GM19372 (cell line): ENCODE data around the gene VTN.

Source experiments
- ATAC-seq: cut with Tn5 transposase; IDR thresholded peaks from one replicate; pipeline ENCODE4 v1.9.1; 2021; ENCODE audit warnings: mild to moderate bottlenecking, low read depth, moderate library complexity; ENCODE audit not compliant: unreplicated experiment

VTN gene, protein sequence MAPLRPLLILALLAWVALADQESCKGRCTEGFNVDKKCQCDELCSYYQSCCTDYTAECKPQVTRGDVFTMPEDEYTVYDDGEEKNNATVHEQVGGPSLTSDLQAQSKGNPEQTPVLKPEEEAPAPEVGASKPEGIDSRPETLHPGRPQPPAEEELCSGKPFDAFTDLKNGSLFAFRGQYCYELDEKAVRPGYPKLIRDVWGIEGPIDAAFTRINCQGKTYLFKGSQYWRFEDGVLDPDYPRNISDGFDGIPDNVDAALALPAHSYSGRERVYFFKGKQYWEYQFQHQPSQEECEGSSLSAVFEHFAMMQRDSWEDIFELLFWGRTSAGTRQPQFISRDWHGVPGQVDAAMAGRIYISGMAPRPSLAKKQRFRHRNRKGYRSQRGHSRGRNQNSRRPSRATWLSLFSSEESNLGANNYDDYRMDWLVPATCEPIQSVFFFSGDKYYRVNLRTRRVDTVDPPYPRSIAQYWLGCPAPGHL

DNA sequence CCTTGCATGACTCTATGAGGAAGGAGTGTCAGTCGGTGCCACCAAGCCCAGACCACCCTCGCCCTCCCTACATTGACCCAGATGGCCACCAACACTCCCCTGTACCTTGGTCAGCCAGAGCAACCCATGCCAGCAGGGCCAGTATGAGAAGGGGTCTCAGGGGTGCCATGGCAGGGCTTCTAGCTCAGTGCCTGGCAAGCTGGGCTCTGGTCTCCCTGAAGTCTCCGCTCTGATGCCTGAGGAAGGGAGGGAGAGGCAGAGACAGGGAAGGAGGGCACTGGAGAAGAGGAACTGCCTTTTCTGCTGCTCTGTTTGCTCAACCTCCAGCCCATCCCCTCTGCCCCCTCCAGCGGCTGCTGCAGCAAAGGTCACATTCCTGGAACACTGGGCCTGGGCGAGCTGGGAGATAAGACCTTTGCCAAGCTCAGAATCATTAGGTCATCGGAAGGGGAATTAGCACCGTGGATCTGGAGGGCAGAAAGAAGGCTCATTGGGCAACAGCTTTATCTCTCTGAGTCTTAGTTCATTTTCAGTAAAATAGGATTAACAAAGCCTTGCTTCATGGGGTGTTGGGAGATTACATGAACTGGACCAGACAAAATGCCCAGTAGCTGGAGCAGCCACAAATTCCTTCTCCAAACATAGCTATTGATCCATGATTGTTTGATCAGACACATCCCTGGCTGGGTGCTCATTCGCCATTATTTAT is at the start of gene VTN:
Gene VTN, minus strand, starts transcription at position 273 of the 709 bp plus-strand sequence. Its CDS starts 104 bp downstream, at position 169.
- ATAC-seq = no peak

DNA sequence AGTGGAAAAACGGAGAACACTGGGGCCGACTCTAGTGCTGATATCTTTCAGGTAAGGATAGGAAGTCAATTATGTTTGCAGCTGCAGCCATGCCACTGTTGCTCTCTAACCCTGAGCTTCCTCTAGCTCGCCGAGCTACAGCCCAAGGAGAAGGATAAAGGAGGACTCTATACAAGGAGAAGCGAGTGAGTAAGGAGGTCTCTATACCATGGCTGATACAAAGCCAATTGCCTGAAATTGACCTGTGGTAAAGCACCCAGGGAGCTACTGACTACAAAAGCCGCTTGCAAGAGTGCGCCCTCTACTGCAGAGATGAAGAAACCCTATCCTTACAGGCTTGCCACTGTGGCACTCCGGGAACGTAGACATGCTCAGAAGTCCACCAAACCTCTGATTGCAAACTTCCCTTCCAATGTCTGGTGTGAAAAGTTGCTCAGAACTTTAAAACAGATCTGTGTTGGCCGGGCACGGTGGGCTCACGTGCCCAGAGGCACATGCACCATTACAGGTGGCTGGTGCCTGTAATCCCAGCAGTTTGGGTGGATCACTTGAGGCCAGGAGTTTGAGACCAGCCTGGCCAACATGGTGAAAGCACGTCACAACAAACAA is 46.7 kb upstream of the VTN start:
- no peak for ATAC-seq

DNA sequence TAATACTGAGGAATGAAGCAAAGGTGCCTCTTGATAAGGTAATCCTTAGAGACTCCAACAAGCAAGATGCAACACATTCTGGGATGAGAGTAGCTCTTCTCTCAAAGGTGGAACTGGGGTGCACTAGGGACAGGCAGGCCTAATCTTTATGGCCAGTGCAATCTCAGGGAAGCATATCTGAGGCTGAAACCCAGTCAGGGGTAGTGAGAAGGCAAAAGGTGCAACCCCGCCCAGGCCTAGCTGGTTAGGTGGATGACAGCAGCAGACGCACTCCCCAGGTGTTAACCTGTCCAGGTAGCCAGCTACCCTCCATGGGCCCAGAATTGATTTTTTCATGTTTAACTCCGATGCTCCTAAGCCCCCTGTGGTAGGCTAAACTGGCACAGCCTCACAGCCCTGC is 45.8 kb upstream of the VTN start:
- ATAC-seq = no peak

DNA sequence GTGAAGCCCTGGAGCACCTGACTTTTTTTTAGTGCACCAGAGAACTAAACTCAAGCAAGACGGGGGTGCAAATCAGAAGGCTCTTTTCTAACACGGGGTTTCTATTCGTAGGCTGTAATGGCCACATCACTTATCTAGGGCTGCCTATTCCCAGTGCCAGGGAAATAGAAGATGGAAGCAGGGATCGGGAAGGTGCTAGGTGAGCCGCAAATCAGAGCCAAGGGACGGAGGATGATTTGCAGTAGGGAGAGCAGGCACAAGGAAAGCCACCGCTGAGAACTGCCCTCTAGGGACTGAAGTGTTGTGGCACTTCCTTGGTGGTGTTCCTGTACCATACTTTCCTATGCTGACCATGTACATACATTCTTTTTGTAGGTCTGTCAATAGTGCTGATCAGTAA is 43.7 kb upstream of the VTN start:
- no peak for ATAC-seq

DNA sequence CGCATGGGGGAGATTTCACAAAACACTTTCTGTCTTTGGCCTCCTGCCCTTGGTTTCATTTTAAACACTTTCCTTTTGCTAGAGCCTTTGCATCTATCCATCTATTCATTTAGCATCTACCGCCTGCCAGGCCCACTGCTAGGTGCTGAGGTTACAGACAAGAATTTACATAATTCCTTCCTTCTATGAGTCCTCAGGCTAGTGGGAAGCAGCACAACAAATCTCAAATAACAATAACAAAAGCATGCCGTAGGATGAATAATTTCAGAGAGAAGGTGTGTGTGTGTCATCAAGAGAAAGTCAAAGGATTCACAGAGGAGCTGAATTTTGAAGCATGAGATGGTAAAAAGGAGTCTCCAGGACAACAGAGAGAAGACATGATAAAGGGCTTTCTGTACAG is 42.0 kb upstream of the VTN start:
- no peak for ATAC-seq

DNA sequence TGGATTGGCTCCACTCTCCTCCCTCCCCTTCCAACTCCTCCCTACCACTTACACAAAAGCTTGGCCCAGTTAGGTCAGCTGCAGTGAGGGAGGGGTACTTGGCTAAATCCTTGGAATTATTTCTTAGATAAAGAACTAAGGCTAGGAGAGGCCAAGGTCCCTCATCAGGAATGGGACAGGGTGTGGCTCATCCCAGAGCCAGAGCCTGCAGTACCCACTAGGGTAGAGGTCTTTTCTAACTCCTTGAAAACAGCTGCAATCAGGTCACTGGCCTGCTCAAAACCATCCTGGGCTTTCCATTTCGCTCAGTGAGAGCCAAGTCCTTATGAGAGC is 37.8 kb upstream of the VTN start:
- no peak for ATAC-seq

DNA sequence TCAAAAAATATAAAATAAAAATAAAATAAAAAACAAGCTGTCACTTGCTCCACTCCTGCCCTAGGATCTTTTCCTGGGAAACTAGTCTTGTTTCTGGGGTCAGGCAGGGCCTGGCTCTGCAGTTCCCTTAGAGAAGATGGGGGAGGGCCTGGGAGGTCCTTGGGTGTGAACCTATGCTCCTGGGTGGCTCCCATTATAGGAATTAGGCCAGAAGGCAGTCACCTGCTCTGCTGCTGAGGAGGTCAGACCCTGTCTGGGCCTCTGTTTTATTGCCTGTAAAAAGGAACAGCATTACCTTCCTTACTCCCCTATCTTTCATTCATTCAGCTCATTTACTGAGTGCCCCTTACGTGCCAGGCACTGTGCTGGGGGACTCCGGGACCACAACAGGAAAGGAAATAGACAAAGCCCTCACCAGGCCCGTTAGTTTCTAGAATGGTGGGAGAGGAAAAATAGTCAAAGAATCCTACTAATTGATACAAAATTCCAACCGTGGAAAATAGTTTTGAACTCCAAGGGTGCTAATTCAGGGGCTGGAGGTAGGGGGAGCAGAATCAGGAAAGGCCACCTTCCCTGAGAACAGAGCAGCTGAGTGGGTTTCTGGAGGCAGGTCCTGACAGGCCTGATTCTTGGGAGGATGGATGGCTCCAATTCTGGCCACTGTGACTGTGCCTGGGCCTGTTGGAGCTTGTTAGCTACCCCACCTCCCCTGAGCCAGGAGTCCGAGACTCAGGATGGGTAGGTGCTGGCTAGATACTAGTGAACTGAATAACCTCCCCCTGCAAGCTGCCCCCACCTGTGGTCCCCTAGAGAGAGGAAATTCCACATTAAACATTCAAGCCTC is 37.2 kb upstream of the VTN start:
- ATAC-seq = no peak

DNA sequence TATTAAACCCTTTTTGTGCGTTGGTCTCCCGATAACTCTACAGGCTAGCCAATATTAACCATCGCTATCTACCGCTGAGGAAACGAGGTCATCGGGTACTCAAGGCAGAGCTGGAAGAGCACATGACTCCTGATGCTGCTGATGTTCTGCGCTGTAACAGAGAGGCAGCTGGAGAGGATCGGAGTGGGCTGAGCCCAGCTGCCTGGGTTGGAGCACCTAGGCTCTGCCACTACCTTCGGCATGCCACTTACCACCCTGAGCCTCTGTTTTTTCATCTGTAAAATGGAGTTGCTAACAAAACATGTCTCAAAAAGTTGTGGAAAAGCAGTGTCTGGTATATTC is 36.3 kb upstream of the VTN start:
- ATAC-seq = peak; percentile 10

DNA sequence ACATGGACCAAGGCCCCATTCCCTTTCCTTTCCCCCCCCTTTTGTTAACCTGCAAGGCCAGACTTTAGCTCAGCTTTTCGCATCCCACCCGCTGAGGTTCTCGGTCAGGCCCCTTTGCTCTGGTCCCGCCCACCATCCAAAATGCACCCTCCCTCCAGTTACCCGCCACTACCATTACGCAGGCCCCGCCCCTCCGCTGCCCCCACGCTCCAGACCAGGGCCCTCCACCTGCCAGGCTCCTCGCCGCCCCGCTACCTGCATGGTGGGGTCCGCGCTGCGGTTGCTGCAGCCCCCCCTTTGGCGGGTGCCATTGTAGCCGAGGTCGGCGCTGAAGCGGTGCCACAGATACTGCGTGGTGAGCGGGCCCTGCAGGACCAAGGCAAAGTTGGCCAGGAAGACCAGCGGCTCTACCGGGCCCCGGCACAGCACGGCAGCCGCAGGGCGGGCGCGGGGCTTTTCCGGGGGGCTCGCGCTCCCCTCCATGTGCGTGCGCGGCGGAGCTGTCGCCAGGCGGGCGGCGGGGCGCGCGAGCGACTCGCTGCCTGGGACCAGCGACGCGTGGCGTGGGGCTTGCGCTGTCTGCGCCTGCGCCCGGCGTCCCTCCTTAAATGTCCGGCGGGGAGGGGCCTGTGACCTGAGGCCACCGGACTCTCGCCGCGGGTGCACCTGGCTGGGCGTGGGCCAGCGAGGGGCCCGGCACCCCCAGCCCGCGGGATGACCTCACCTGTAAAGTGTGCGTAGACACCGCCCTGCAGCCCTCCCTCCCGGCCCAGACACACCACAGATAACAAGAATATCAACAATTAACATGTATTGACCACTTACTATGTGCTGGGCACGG is 35.7 kb upstream of the VTN start, which contains the start of gene SLC46A1:
Gene SLC46A1, minus strand, starts transcription at position 581 of the 841 bp plus-strand sequence. Its CDS starts 98 bp downstream, at position 483.
- ATAC-seq = peak; percentile 69

DNA sequence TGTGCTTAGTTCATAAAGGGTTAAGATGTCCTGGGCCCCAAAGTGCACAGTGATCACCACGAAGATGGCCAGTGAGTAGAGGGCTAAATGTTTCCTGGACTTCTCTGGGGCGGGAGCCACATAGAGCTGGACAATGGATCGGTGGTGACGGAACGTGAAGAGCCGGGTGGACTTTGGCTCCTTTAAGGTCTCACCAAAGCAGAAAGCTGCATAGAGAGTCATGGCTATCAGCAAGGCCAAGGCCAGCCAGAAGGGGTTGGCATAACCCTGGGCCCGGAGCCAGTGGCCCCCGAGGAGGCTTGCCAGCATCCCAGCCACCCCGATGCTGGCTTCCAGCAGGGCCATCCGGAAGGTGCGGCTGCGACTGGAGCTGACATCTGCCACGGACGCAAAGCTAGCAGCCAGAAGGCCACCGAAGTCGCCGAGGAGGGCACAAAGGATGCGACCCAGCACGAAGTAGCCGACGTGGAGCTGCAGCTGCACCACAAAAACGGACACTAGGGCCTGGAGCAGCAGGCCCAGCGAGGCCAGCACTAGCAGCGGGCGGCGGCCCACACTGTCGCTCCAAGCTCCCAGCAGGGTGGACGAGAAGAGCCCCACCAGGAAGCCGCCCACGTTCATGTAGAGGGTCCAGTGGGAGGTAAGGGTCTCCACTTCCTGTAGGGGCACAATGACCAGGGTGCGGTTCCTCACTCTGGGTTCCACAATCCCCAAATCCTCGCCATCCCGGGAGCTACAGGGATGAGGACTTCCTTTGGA is 34.9 kb upstream of the VTN start:
- ATAC-seq = no peak

DNA sequence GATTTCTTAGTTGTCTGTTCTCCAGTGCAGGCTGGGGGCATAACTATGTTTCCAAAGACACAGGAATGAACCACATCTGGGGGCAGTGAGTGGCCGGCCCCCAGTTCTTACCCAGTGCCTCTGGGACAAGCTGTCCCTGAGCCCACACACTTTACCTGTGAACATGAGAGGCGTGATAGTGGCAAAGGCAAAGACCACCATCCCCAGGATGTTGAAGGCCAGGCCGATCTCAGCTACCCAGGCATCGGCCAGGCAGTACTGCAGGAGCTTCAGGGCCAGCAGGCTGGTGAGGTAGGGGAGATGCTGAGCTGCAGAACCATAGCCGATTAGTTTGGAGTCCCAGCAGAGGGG is 34.3 kb upstream of the VTN start:
- no peak for ATAC-seq

DNA sequence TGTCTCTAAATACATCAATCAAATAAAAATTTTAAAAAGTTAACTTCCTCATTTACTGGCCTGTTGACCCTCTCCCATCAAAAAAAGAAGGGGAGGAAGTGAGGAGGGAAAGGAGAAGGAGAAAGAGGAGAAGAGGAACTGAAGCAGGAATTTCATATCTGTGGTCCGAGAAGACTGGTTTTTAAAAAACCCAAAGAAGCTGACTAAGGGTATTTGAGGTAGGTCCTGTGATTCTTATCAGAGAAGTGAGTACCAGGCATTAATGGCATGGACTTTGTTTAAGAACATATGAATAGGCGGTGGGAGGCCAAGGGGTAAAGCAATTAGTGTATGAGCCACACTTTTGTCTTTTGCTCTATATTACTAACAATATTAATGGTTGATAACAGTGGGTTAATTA is 33.9 kb upstream of the VTN start:
- ATAC-seq = no peak

DNA sequence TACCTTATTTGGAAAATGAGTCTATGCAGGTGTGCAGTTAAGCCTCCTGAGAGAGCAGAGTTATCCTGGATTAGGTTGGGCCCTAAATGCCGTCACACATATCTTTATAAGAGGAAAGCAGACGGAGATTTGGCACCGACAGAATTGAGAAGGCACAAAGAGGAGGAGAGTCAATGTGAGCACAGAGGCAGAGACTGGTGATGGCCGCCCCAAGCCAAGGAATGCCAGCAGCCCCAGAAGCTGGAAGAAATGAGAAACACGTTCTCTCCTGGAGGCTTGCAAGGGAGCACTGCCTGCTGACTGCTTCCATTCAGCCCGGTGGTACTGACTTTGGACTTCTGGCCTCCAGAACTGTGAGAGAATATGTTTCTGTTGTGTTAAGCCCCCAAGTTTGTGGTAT is 32.7 kb upstream of the VTN start:
- ATAC-seq = no peak

DNA sequence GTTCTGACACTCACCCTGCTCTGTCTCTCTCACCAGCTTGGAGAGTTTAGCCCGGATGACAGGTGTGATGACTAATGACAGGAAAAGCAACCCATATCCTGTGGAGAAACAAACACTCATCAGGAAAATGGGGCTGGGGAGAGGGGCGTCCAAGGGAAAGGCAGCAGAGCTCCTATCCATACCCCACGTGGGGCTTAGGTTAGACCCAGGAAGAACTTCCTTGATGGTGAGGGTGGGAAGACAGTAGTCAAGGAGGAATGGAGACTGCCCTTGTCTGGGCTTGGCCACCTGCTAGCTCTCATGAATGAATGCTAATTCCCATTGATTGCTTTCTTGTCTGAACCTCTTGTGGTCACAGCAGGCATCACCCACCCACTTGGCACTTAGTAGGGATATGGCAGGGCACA is 32.1 kb upstream of the VTN start:
- ATAC-seq = no peak

DNA sequence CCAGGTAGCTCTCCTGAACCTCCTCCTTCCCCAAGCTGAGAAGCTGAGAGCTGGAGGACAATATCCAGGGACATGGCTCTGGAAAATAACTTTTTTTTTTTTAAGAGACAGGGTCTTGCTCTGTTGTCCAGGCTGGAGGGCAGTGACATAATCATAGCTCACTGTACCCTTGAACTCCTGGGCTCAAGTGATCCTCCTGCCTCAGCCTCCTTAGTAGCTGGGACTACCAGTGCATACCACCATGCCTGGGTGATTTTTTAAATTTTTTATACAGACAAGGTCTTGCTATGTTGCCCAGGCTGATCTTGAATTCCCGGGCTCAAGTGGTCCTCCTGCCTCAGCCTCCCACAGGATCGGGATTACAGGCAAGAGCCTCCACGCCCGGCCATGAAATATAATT is 29.7 kb upstream of the VTN start:
- ATAC-seq = no peak

DNA sequence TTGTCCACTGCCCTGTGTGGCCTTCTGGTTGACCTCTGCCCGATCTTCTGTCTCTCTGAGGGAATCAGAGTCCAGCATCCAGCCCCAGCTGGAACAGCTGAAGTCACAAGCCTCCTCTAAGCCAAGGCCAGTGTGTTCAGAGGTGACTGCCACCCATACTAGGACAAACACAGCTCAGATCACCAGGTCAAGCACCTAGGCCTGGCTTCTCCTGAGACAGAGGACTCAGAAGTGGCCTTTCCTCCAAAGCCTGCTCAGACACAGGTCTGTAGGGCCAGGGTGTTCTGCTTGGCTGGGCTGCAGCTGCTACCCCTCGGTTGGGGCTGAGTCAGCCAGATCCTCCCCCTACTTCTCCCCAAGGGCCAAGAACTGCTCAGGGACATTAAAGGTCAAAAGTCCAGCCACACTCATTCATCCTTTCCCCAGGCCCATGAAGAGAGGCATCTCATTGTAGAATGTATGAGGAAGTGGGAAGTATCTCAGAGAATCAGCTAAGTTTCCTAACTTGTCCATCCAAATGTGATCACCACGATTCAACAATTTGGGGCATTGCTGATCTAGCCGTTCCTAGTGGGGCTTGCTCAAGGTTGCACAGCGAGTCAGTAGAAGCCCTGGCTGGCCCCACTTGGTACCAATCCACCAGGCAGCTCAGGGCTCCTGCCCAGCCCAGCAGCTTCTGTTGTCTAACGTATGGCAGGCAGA is 28.3 kb upstream of the VTN start:
- no peak for ATAC-seq

DNA sequence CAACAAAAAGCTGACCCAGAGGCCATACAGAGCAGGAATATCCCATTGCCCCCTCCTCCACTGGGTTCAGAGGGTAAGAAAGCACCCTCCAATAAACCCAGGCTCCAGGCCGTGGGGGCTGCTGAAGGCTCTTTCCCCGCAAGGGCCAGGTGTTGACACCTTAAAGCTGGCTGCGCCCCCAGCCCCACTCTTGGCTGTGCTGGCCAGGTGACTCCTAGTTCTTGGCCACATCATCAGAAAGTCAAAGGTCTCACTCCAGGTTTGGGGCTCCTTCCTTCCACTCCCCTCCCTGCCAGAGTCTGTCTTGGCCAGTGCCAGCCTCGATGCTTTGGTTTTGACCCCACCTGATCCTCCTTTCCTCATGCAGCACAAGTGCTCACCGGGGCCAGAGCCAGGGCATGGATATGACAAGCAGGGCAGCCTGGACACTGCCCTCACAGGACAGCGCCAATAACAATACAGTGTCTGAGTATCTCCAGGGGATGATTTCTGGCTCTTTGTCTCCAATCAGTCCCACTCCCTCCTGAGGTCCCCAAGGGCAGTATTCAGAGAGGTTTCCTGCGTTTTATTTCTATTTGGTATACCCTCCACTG is 27.7 kb upstream of the VTN start:
- no peak for ATAC-seq

DNA sequence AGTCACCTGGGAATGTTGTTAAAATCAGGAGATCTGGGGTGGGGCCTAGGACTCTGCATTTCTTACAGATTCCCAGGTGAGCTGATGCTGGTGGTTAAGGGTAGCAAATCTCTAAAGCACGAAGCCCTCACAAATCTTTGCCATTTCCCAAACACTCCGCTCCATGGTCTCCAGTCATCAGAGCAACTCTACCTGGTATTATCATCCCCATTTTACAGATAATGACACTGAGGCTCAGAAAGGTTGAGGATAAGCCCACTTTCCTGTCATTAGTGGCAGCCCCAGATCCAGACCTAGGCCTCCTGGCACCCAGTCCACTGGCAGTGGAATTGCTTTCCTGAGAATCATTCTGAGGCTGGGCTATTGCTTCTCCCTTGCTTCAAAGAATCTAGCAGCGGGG is 27.2 kb upstream of the VTN start:
- no peak for ATAC-seq
